Measurements from ENCODE around the gene BBX. TPM values are rescaled to one million over a fixed set of nuclear protein-coding genes. Genes with fewer than 3 reads are reported as not detected.

The BBX gene
- total RNA-seq, 1 donor from 2014 or later = 39.5 TPM

- Histone ChIP-seq H3K4me3 (no peak overlapping the region), H3K4me1 (no peaks in the 10 kb centered on the region), H3K27me3 (no peaks in the 10 kb centered on the region), H3K9me3 (no peaks in the 10 kb centered on the region), H3K27ac (no peak overlapping the region), H3K36me3 (no peaks in the 10 kb centered on the region)
- DNase-seq (ENCODE audit: extremely low spot score in 2 of 2) = no peak
- TF ChIP-seq CTCF (IDR thresholded peaks at IDR 0.05) = no peak
- TF ChIP-seq POLR2AphosphoS5 (IDR thresholded peaks at IDR 0.05; ENCODE audit: insufficient read depth in 1 of 2, low read depth in 1 of 2) = no peak
- no peak for TF ChIP-seq POLR2A (IDR thresholded peaks at IDR 0.05)
- intact Hi-C loops (cut with DNase I) = no loop called here
These were observed 229.6 kb downstream of the BBX start for GRCh38 chr3:107752202-107752990.

GRCh38 chr3:107753494-107753893 is 230.7 kb downstream of the BBX start:
- Histone ChIP-seq H3K36me3 (no peaks in the 10 kb centered on the region), H3K9me3 (no peaks in the 10 kb centered on the region), H3K4me3 (no peak overlapping the region), H3K27me3 (no peaks in the 10 kb centered on the region), H3K27ac (no peak overlapping the region), H3K4me1 (no peaks in the 10 kb centered on the region)
- intact Hi-C loops (cut with DNase I) = no loop called here
- TF ChIP-seq POLR2AphosphoS5 (IDR thresholded peaks at IDR 0.05; ENCODE audit: insufficient read depth in 1 of 2, low read depth in 1 of 2) (no peak), CTCF (IDR thresholded peaks at IDR 0.05) (peak in 1 of 3 experiments; percentile 44)
- DNase-seq (ENCODE audit: extremely low spot score in 2 of 2) = no peak

- DNase-seq (ENCODE audit: extremely low spot score in 2 of 2) = no peak
- no peaks in the 10 kb centered on the region for H3K36me3 ChIP-seq
- no peak overlapping the region for H3K27ac ChIP-seq
- H3K4me3 ChIP-seq = no peak overlapping the region
- TF ChIP-seq POLR2A (IDR thresholded peaks at IDR 0.05) (no peak), CTCF (IDR thresholded peaks at IDR 0.05) (no peak), POLR2AphosphoS5 (IDR thresholded peaks at IDR 0.05; ENCODE audit: insufficient read depth in 1 of 2, low read depth in 1 of 2) (no peak)
- H3K9me3 ChIP-seq = no peaks in the 10 kb centered on the region
- no peaks in the 10 kb centered on the region for H3K4me1 ChIP-seq
- H3K27me3 ChIP-seq = no peaks in the 10 kb centered on the region
- intact Hi-C loops (cut with DNase I) = no loop called here
These were observed 231.2 kb downstream of the BBX start for GRCh38 chr3:107753976-107754375.

GRCh38 chr3:107756649-107757048 is 233.9 kb downstream of the BBX start:
- no peak overlapping the region for H3K27ac ChIP-seq
- TF ChIP-seq POLR2AphosphoS5 (IDR thresholded peaks at IDR 0.05; ENCODE audit: insufficient read depth in 1 of 2, low read depth in 1 of 2) = no peak
- no peaks in the 10 kb centered on the region for H3K9me3 ChIP-seq
- no peaks in the 10 kb centered on the region for H3K27me3 ChIP-seq
- H3K36me3 ChIP-seq = no peaks in the 10 kb centered on the region
- no peak overlapping the region for H3K4me3 ChIP-seq
- DNase-seq (ENCODE audit: extremely low spot score in 2 of 2) = no peak
- no peaks in the 10 kb centered on the region for H3K4me1 ChIP-seq
- intact Hi-C loops (cut with DNase I) = no loop called here

GRCh38 chr3:107757140-107757539 is 234.4 kb downstream of the BBX start:
- intact Hi-C loops (cut with DNase I) = no loop called here
- TF ChIP-seq CTCF (IDR thresholded peaks at IDR 0.05) (no peak), POLR2AphosphoS5 (IDR thresholded peaks at IDR 0.05; ENCODE audit: insufficient read depth in 1 of 2, low read depth in 1 of 2) (no peak), POLR2A (IDR thresholded peaks at IDR 0.05) (no peak)
- Histone ChIP-seq H3K36me3 (no peaks in the 10 kb centered on the region), H3K9me3 (no peaks in the 10 kb centered on the region), H3K4me1 (no peaks in the 10 kb centered on the region), H3K4me3 (no peak overlapping the region), H3K27ac (no peak overlapping the region), H3K27me3 (no peaks in the 10 kb centered on the region)
- no peak for DNase-seq (ENCODE audit: extremely low spot score in 2 of 2)

Data from vagina (tissue), 2 donors.